ENCODE measurements around the gene RHOG. TPM values are rescaled to one million over a fixed set of nuclear protein-coding genes. Genes with fewer than 3 reads are reported as not detected.

Gene RHOG
- total and polyA plus RNA-seq, 9 of the 15 experiments (the other 6 are each of a cell fraction or from before 2014, with no cell fraction given) = 22.6 to 162 (median 80.3) TPM

- no peak for ATAC-seq
- Histone ChIP-seq H4K20me1 (replicated peaks; ENCODE audit: control insufficient read depth, insufficient read depth, low read length) (no peaks in the 10 kb centered on the region), H3K9me1 (ENCODE audit: control insufficient read depth, insufficient read depth, low read length) (peaks cover 3% of the 10 kb centered on the region), H3K79me2 (ENCODE audit: control insufficient read depth, insufficient read depth, low read length) (peaks cover 90% of the 10 kb centered on the region), H3K9me3 (replicated peaks; ENCODE audit: control insufficient read depth, insufficient read depth, low read depth, low read length) (no peaks in the 10 kb centered on the region), H2AFZ (ENCODE audit: low read depth, low read length) (no peak overlapping the region), H3K4me2 (ENCODE audit: insufficient read depth, low read length) (no peak overlapping the region), H3K36me3 (ENCODE audit: control insufficient read depth, insufficient read depth, low read length) (peaks cover 90% of the 10 kb centered on the region), H3K4me3 (no peak overlapping the region), H3K9ac (ENCODE audit: insufficient read depth in 1 of 2, low read depth in 2 of 2, low read length in 2 of 2) (no peak overlapping the region), H3K27me3 (ENCODE audit: control insufficient read depth in 2 of 2, insufficient read depth in 2 of 2, low read length in 2 of 2) (no peaks in the 10 kb centered on the region), H3K27ac (ENCODE audit: extremely low read depth, low read depth, low read length) (no peak overlapping the region), H3K4me1 (replicated peaks in 1 of 2; ENCODE audit: control insufficient read depth in 2 of 2, insufficient read depth in 2 of 2, low read length in 2 of 2) (peaks cover 50 to 60% of the 10 kb centered on the region in 2 experiments)
- 86% methylated on average over 3 of the region's 3 CpGs for WGBS (ENCODE audit: insufficient coverage, low coverage, missing lambda C conversion rate)
- 0 out of 2 replicates have a peak, but pooled peaks have one; percentile 14 for TF ChIP-seq ZNF316 (IDR thresholded peaks at IDR 0.05)
- TF ChIP-seq ID3 (CRISPR knock-in tag; IDR thresholded peaks at IDR 0.05) = no peak
- no peak for TF ChIP-seq ID3 (tag; IDR thresholded peaks at IDR 0.05)
- no peak for TF ChIP-seq ZNF175 (CRISPR knock-in tag; IDR thresholded peaks at IDR 0.05; ENCODE audit: low read depth)
- peak; percentile 87 for TF ChIP-seq BCOR (IDR thresholded peaks at IDR 0.05)
- no peak for TF ChIP-seq RAD21 (CRISPR knock-in tag; conservative IDR thresholded peaks at IDR 0.05 in 1 of 2, IDR thresholded peaks at IDR 0.05 in 1 of 2)
- 0 out of 2 replicates have a peak, but pooled peaks have one; percentile 38 for TF ChIP-seq HDAC2 (IDR thresholded peaks at IDR 0.05)
- no peak for TF ChIP-seq MED1 (CRISPR knock-in tag; IDR thresholded peaks at IDR 0.05; ENCODE audit: borderline replicate concordance)
- TF ChIP-seq SRF (CRISPR knock-in tag; IDR thresholded peaks at IDR 0.05) = no peak
- TF ChIP-seq TEAD2 (tag; IDR thresholded peaks at IDR 0.05) = no peak
- no peak for TF ChIP-seq CBX5 (IDR thresholded peaks at IDR 0.05; ENCODE audit: borderline replicate concordance, low read depth)
- peak; percentile 79 for TF ChIP-seq RBM25 (IDR thresholded peaks at IDR 0.05; ENCODE audit: low read depth, low read length, severe bottlenecking)
- no peak for TF ChIP-seq USF1 (CRISPR knock-in tag; IDR thresholded peaks at IDR 0.05)
- TF ChIP-seq MECOM (CRISPR knock-in tag; IDR thresholded peaks at IDR 0.05) = no peak
- TF ChIP-seq ATF3 (IDR thresholded peaks at IDR 0.05) = 0 out of 2 replicates have a peak, but pooled peaks have one; percentile 26
- TF ChIP-seq ATF3 (CRISPR knock-in tag; conservative IDR thresholded peaks at IDR 0.05) = no peak
- TF ChIP-seq KDM1A (IDR thresholded peaks at IDR 0.05) = peak; percentile 13 to 82; a peak in 3 of 4 replicates
- peak in 1 of 2 experiments; percentile 46; a peak in 1 of 3 replicates for TF ChIP-seq CBX3 (IDR thresholded peaks at IDR 0.05; ENCODE audit: borderline replicate concordance in 1 of 2, low read length in 2 of 2)
- no peak for TF ChIP-seq CHD4 (IDR thresholded peaks at IDR 0.05; ENCODE audit: insufficient read depth, insufficient replicate concordance, low read depth, low read length, poor library complexity, severe bottlenecking)
- DNase-seq (ENCODE audit: extremely low read depth in 1 of 4, low spot score in 3 of 4) = no peak
- in situ Hi-C loops (cut with MboI) (no loop called here), intact Hi-C loops (cut with micrococcal nuclease) (no loop called here)
- POLR2A ChIA-PET = interaction anchor here (0.6 kb wide), 1 partner anchor 154 kb away, joined by 3 read pairs; no protein-coding TSS in a partner anchor
- CTCF ChIA-PET (ENCODE audit: low intra/inter-chr PET ratio) = no interaction called here
- no TSS peak for BruUV-seq (replicated peaks)
- no peak for FAIRE-seq
These were observed 10.7 kb downstream of the RHOG start for GRCh38 chr11:3830088-3830487.

Measured in K562 (cell line).